Uterus (tissue), 4 donors: ENCODE measurements around the gene CDX1. TPM values are rescaled to one million over a fixed set of nuclear protein-coding genes. Genes with fewer than 3 reads are reported as not detected.
A peak's percentile ranks its signal among the peaks of the same experiment; 100 is the strongest.

Source experiments
- DNase-seq, 2 donors: peaks; one replicate each; pipeline ENCODE4 v3.0.0-alpha.2; 2019 to 2020
- H3K27ac ChIP-seq, 2 donors: fragments of 200-600 bp; sonication (generic); 1 replicate in 1 of 2; 2 replicates in 1 of 2; pipeline ENCODE4 v1.5.1; 2016 to 2018
- H3K27me3 ChIP-seq, 2 donors: fragments of 200-600 bp; sonication (generic); one replicate each; pipeline ENCODE4 v1.5.1; 2018 to 2019; ENCODE audit warnings: control low read depth in 1 of 2
- H3K36me3 ChIP-seq, 2 donors: fragments of 200-600 bp; sonication (generic); one replicate each; pipeline ENCODE4 v1.5.1; 2019; ENCODE audit warnings: control low read depth in 1 of 2
- H3K4me1 ChIP-seq, 2 donors: fragments of 200-600 bp; sonication (generic); one replicate each; pipeline ENCODE4 v1.5.1; 2018 to 2019; ENCODE audit warnings: control low read depth in 1 of 2
- H3K4me3 ChIP-seq, 2 donors: fragments of 200-600 bp; sonication (generic); 1 replicate in 1 of 2; 2 replicates in 1 of 2; pipeline ENCODE4 v1.5.1; 2018 to 2019; ENCODE audit warnings: mild to moderate bottlenecking in 1 of 2
- H3K9me3 ChIP-seq, 2 donors: fragments of 200-600 bp; sonication (generic); one replicate each; pipeline ENCODE4 v1.5.1; 2019; ENCODE audit warnings: control low read depth in 1 of 2
- POLR2A ChIP-seq, 2 donors: fragments of 450-650 bp; IDR thresholded peaks; one replicate each; pipeline ENCODE4 v1.6.1; 2016; ENCODE audit warnings: antibody characterized with exemption in 2 of 2, mild to moderate bottlenecking in 1 of 2, moderate library complexity in 1 of 2
- intact Hi-C: fragments of 100-400 bp; cut with DNase I; formaldehyde crosslinking; loops from one replicate; pipeline ENCODE4 v1.15.1; 2023; ENCODE audit warnings: low total_unique reads
- total RNA-seq, 4 donors: library from RNA; depleted of rRNA in 3 of 4; stranded (reverse); fragments of >200 nt in 3 of 4; gene quantifications; one replicate each; pipeline versions ENCODE4 v1.1.0 to v1.2.4, GENCODE V29; 2014 to 2023
- TF ChIP-seq, protein P1 (sequence below), 4 experiments: fragments of 200-600 bp in 2 of 4; fragments of 450-650 bp in 2 of 4; sonication (generic) in 2 of 4; IDR thresholded peaks; one replicate each; pipeline ENCODE4 v1.5.1; 2016 to 2019; ENCODE audit warnings: antibody characterized with exemption in 4 of 4, mild to moderate bottlenecking in 2 of 4, moderate library complexity in 1 of 4
- donor health status: DM: yes; HTN: yes; CAD: no.

Gene CDX1
- total RNA-seq, 4 donors from 2014 or later, result 0.29 to 0.77 (median 0.38) TPM

DNA sequence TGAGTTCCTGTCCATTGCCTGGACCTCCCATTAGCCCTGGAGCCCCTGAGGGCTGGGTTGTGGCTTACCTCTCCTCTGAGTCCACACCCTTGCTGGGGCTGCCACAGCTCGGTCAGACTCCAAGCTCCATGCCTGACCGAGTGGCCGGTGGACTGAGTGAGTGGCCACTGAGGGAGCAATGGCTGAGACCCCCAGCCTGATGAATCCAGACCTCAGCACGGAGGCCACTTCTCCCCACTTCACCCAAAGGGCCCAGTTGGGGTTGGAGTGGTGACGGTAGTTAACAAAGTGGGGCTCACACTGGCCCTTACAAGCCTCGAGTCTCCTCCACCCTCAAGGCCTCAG is 39.7 kb upstream of the CDX1 start:
- H3K4me3 ChIP-seq, result no peak overlapping the region
- intact Hi-C loops, result no loop called here
- H3K9me3 ChIP-seq, result no peaks in the 10 kb centered on the region
- no peaks in the 10 kb centered on the region for H3K36me3 ChIP-seq
- peak overlapping the region in 1 of 2 donors; percentile 4 for H3K27ac ChIP-seq
- TF ChIP-seq, protein P1, sequence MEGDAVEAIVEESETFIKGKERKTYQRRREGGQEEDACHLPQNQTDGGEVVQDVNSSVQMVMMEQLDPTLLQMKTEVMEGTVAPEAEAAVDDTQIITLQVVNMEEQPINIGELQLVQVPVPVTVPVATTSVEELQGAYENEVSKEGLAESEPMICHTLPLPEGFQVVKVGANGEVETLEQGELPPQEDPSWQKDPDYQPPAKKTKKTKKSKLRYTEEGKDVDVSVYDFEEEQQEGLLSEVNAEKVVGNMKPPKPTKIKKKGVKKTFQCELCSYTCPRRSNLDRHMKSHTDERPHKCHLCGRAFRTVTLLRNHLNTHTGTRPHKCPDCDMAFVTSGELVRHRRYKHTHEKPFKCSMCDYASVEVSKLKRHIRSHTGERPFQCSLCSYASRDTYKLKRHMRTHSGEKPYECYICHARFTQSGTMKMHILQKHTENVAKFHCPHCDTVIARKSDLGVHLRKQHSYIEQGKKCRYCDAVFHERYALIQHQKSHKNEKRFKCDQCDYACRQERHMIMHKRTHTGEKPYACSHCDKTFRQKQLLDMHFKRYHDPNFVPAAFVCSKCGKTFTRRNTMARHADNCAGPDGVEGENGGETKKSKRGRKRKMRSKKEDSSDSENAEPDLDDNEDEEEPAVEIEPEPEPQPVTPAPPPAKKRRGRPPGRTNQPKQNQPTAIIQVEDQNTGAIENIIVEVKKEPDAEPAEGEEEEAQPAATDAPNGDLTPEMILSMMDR (IDR thresholded peaks at IDR 0.05), result no peak
- no peak for TF ChIP-seq POLR2A (IDR thresholded peaks at IDR 0.05)
- H3K4me1 ChIP-seq, result peaks cover 0 to 24% of the 10 kb centered on the region in 2 donors
- no peaks in the 10 kb centered on the region for H3K27me3 ChIP-seq
- no peak for DNase-seq

DNA sequence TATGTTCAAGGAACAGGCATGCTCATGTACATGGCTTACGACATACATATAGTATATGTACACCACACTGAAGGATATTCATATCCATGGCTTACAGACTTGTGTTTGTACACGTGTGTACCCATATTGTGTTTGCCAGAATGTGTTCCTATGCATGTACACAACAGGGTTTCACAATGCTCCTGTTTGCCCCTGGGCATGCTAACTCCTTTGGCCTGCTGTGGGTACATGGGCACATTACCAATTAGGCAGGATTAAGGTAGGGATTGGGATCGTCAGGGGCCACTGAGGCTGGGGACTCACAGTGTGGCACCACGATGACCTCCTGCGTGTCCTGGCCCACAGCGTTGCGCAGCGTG is 37.1 kb upstream of the CDX1 start:
- no peak overlapping the region for H3K4me3 ChIP-seq
- no peaks in the 10 kb centered on the region for H3K27me3 ChIP-seq
- no peaks in the 10 kb centered on the region for H3K9me3 ChIP-seq
- no peak for DNase-seq
- TF ChIP-seq, protein P1 (IDR thresholded peaks at IDR 0.05), result no peak
- TF ChIP-seq POLR2A (IDR thresholded peaks at IDR 0.05), result no peak
- H3K4me1 ChIP-seq, result peaks cover 0 to 37% of the 10 kb centered on the region in 2 donors
- intact Hi-C loops, result no loop called here
- peak overlapping the region; percentile 59 to 99 for H3K27ac ChIP-seq
- no peaks in the 10 kb centered on the region for H3K36me3 ChIP-seq

DNA sequence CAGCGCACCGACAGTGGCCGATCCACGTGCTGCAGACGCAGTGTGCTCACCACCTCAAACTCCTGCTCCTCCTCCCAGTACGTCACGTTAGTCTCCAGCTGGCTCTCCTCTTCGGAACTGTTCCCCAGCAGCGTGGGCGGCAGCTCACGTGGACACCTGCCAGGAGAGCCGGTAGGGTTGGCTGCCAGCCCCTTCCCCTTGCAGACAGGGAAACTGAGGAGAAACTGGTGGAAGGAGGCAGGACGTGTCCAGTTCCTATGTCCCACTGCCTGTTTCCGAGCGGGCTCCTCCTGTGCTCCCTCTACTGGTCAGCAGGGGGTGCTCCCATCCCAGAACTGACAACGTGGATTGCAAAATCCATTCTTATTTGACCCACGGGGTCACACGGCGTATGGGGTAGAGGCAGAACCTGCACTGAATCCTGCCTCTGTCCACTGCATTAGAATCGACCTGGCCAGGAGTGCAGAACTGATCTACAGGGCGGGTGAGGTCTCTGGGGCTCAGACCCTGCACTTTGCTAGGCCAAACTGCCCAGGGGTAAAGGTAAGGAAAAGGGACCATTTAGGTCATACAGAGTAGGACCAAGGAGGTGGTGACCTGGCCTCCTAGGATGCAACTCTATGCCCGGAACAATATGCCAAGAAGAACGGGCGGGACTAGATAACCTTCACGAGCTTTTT is 36.6 kb upstream of the CDX1 start:
- H3K27ac ChIP-seq, result peak overlapping the region; percentile 59 to 99
- H3K27me3 ChIP-seq, result no peaks in the 10 kb centered on the region
- intact Hi-C loops, result loop anchor here (5.0 kb wide), 1 partner anchor 87 kb away; no protein-coding TSS in a partner anchor
- DNase-seq, result peak; percentile 85 to 87
- H3K9me3 ChIP-seq, result no peaks in the 10 kb centered on the region
- no peaks in the 10 kb centered on the region for H3K36me3 ChIP-seq
- peaks cover 0 to 40% of the 10 kb centered on the region in 2 donors for H3K4me1 ChIP-seq
- TF ChIP-seq, protein P1 (IDR thresholded peaks at IDR 0.05), result peak; percentile 92 to 97 (median 94)
- no peak for TF ChIP-seq POLR2A (IDR thresholded peaks at IDR 0.05)
- no peak overlapping the region for H3K4me3 ChIP-seq

DNA sequence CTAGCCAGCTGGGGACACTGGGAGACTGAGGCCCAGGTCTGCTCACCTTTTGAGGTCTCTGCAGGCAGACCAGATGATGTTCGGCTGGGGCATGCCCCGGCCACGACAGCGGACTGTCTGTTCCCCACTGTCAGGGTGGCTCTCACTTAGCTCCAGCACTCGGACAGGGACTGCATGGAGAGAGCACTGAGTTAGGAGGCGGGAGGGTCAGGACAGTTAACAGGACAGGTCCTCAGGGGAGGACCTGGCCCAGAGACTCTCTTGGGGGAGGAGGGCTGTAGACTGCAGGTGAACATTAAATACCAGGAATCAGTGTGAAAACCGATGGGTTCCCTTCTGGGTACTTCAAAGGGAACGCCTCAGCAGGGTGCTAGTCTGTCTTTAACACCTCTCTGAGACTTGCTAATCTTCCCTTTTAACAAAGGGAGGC is 36.1 kb upstream of the CDX1 start:
- Histone ChIP-seq H3K4me1 (peaks cover 2 to 45% of the 10 kb centered on the region in 2 donors), H3K27ac (peak overlapping the region; percentile 59 to 99), H3K4me3 (no peak overlapping the region), H3K9me3 (no peaks in the 10 kb centered on the region), H3K27me3 (no peaks in the 10 kb centered on the region), H3K36me3 (no peaks in the 10 kb centered on the region)
- intact Hi-C loops, result loop anchor here (5.0 kb wide), 1 partner anchor 87 kb away; no protein-coding TSS in a partner anchor
- TF ChIP-seq POLR2A (IDR thresholded peaks at IDR 0.05), result no peak
- TF ChIP-seq, protein P1 (IDR thresholded peaks at IDR 0.05), result no peak
- DNase-seq, result no peak

DNA sequence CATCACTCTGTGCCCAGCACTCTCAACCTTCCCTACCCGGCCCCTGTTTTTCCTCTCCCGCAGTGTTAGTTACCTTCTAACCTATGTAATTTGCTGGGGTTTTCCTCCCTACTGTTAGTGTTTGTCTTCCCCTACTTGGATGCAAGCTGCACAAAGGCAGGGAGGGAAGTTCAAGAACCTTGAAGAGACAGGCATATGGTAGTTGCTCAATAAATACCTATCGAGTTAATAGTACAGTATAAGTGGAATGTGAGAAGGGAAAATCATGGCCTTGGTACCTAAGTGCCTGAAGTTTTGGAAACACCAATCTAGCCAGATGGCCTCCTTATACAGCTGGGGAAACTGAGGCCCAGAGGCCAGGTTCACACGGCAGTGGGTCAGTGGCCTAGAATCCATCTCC is 35.1 kb upstream of the CDX1 start:
- no peak for TF ChIP-seq POLR2A (IDR thresholded peaks at IDR 0.05)
- TF ChIP-seq, protein P1 (IDR thresholded peaks at IDR 0.05), result no peak
- no peaks in the 10 kb centered on the region for H3K36me3 ChIP-seq
- intact Hi-C loops, result loop anchor here (5.0 kb wide), 1 partner anchor 86 kb away; no protein-coding TSS in a partner anchor
- no peaks in the 10 kb centered on the region for H3K9me3 ChIP-seq
- DNase-seq, result no peak
- no peak overlapping the region for H3K4me3 ChIP-seq
- no peaks in the 10 kb centered on the region for H3K27me3 ChIP-seq
- peaks cover 5 to 53% of the 10 kb centered on the region in 2 donors for H3K4me1 ChIP-seq
- peak overlapping the region; percentile 97 to 99 for H3K27ac ChIP-seq
